K562 (cell line): ENCODE data around the gene ZNF41. TPM values are rescaled to one million over a fixed set of nuclear protein-coding genes. Genes with fewer than 3 reads are reported as not detected.

Experiments
- ATAC-seq: fragments of 200-7000 bp; cut with Tn5 transposase; 3 replicates; pipeline ENCODE4 v1.9.1; 2020; ENCODE audit warnings: moderate library complexity
- BruUV-seq: library from RNA; stranded (reverse); fragments of 400-500 nt; replicated peaks from 2 replicates; lab custom pipeline; 2021; lab: Mats Ljungman, UMichigan
- CTCF ChIA-PET: fragments of 300-600 bp; formaldehyde crosslinking; extraction: SDS; loops from one replicate; lab custom pipeline; 2021; ENCODE audit warnings: low intra/inter-chr PET ratio; lab: Yijun Ruan, JAX
- POLR2A ChIA-PET: fragments of 300-600, 350-650 bp; sonication (Branson Sonifier 250); formaldehyde crosslinking; extraction: SDS; loops from one replicate; lab custom pipeline; 2021; ENCODE audit warnings: antibody characterized with exemption, inconsistent platforms; lab: Yijun Ruan, JAX
- DNase-seq, 4 experiments: peaks; one replicate each; pipeline versions ENCODE4 v3.0.0 to v3.0.0-alpha.2; 2011 to 2018; ENCODE audit warnings: low spot score in 3 of 4, mixed read lengths in 3 of 4; ENCODE audit errors: extremely low read depth in 1 of 4
- FAIRE-seq: peaks from 2 replicates; lab custom pipeline; 2011; peaks lifted over from hg19 to GRCh38; lab: Jason Lieb, UNC
- H2AFZ ChIP-seq: 2 replicates; pipeline ENCODE4 v1.6.0; 2011; ENCODE audit warnings: low read depth, low read length, control low read depth, inconsistent platforms
- H3K27ac ChIP-seq: fragments of 200-600 bp; 3 replicates; pipeline ENCODE4 v1.8.0; 2011; ENCODE audit warnings: low read depth, mild to moderate bottlenecking, control low read depth, inconsistent platforms, low read length, moderate library complexity, mixed read lengths; ENCODE audit errors: extremely low read depth
- H3K27me3 ChIP-seq, 2 experiments: fragments of 300-600 bp in 1 of 2; 2 replicates in 1 of 2; 3 replicates in 1 of 2; pipeline versions ENCODE4 v1.6.0 to v1.8.0; 2011; ENCODE audit warnings: inconsistent platforms in 2 of 2, low read length in 2 of 2, mild to moderate bottlenecking in 1 of 2, mixed read lengths in 1 of 2, moderate library complexity in 1 of 2; ENCODE audit not compliant: control insufficient read depth in 2 of 2, insufficient read depth in 2 of 2
- H3K36me3 ChIP-seq: fragments of 300-600 bp; 3 replicates; pipeline ENCODE4 v1.8.0; 2011; ENCODE audit warnings: mild to moderate bottlenecking, low read length, inconsistent platforms; ENCODE audit not compliant: control insufficient read depth, insufficient read depth
- H3K4me1 ChIP-seq, 2 experiments: fragments of 200-600 bp in 1 of 2; replicated peaks in 1 of 2; 2 replicates in 1 of 2; 3 replicates in 1 of 2; pipeline versions ENCODE4 v1.5.1 to v1.8.0; 2011; ENCODE audit warnings: inconsistent platforms in 2 of 2, low read length in 2 of 2, mild to moderate bottlenecking in 1 of 2, mixed read lengths in 1 of 2, moderate library complexity in 1 of 2; ENCODE audit not compliant: control insufficient read depth in 2 of 2, insufficient read depth in 2 of 2
- H3K4me2 ChIP-seq: 2 replicates; pipeline ENCODE4 v1.6.1; 2011; ENCODE audit warnings: low read length, control low read depth, inconsistent platforms, mixed read lengths; ENCODE audit not compliant: insufficient read depth
- H3K4me3 ChIP-seq: fragments of 200-600 bp; sonication (generic), shearing (Covaris generic); 2 replicates; pipeline ENCODE4 v1.5.1; 2016; ENCODE audit warnings: control low read depth, inconsistent platforms
- H3K79me2 ChIP-seq: fragments of 200-600 bp; 3 replicates; pipeline ENCODE4 v1.8.0; 2011; ENCODE audit warnings: low read length, inconsistent platforms; ENCODE audit not compliant: control insufficient read depth, insufficient read depth
- H3K9ac ChIP-seq, 2 experiments: 2 replicates each; pipeline versions ENCODE4 v1.6.0 to v1.6.1; 2011; ENCODE audit warnings: low read depth in 2 of 2, low read length in 2 of 2, control low read depth in 1 of 2, inconsistent platforms in 1 of 2, mild to moderate bottlenecking in 1 of 2, mixed read lengths in 1 of 2; ENCODE audit not compliant: insufficient read depth in 1 of 2
- H3K9me1 ChIP-seq: one replicate; pipeline ENCODE4 v1.6.0; 2011; ENCODE audit warnings: inconsistent platforms, mild to moderate bottlenecking, low read length, moderate library complexity; ENCODE audit not compliant: control insufficient read depth, insufficient read depth
- H3K9me3 ChIP-seq: replicated peaks from 2 replicates; pipeline ENCODE4 v1.5.1; 2011; ENCODE audit warnings: low read depth, low read length, inconsistent platforms; ENCODE audit not compliant: control insufficient read depth, insufficient read depth
- H4K20me1 ChIP-seq: replicated peaks from 2 replicates; pipeline ENCODE4 v1.6.1; 2011; ENCODE audit warnings: low read length, inconsistent platforms, mixed read lengths; ENCODE audit not compliant: control insufficient read depth, insufficient read depth
- ARID3A ChIP-seq: IDR thresholded peaks from 2 replicates; pipeline ENCODE4 v1.6.1; 2012; ENCODE audit warnings: low read depth, low read length, improper control_type of control experiment, borderline replicate concordance
- FOXJ3 ChIP-seq: sonication (generic); formaldehyde crosslinking; IDR thresholded peaks from 2 replicates; pipeline ENCODE4 v1.4.0; 2020; ENCODE audit warnings: mild to moderate bottlenecking, missing genetic modification reagents
- JUNB ChIP-seq: fragments of 450-650 bp; formaldehyde crosslinking; conservative IDR thresholded peaks from 2 replicates; pipeline ENCODE4 v1.4.0; 2020; ENCODE audit warnings: mild to moderate bottlenecking
- KAT7 ChIP-seq: sonication (generic); formaldehyde crosslinking; IDR thresholded peaks from 2 replicates; pipeline ENCODE4 v1.8.0; 2022; ENCODE audit warnings: missing genetic modification reagents, mild to moderate bottlenecking, borderline replicate concordance
- RB1 ChIP-seq: fragments of 450-650 bp; IDR thresholded peaks from 2 replicates; pipeline ENCODE4 v1.6.1; 2017; ENCODE audit warnings: low read depth, mild to moderate bottlenecking
- SAFB2 ChIP-seq: fragments of 200-400 bp; formaldehyde crosslinking; IDR thresholded peaks from 2 replicates; pipeline ENCODE4 v1.6.1; 2018; ENCODE audit warnings: borderline replicate concordance, low read length, low read depth, moderate library complexity; ENCODE audit not compliant: severe bottlenecking
- TOE1 ChIP-seq, 2 experiments: fragments of 450-650 bp in 1 of 2; sonication (generic) in 1 of 2; formaldehyde crosslinking in 1 of 2; IDR thresholded peaks; 2 replicates each; pipeline versions ENCODE4 v1.7.1 to v1.8.0; 2016 to 2022; ENCODE audit warnings: borderline replicate concordance in 2 of 2, mild to moderate bottlenecking in 2 of 2, antibody characterized with exemption in 1 of 2, inconsistent platforms in 1 of 2, low read depth in 1 of 2, missing genetic modification reagents in 1 of 2, moderate library complexity in 1 of 2
- WHSC1 ChIP-seq: IDR thresholded peaks from one replicate; pipeline ENCODE4 v1.6.1; 2012; ENCODE audit warnings: low read length, control low read depth, inconsistent platforms
- ZNF124 ChIP-seq: sonication (generic); formaldehyde crosslinking; IDR thresholded peaks from 2 replicates; pipeline ENCODE4 v1.8.1; 2022; ENCODE audit warnings: missing genetic modification reagents
- ZNF146 ChIP-seq: IDR thresholded peaks from one replicate; pipeline ENCODE4 v1.6.1; 2018; ENCODE audit warnings: missing compliant biosample characterization; ENCODE audit not compliant: unreplicated experiment
- WGBS: fragments of 100-300 bp; shearing (Covaris generic); methylation state at CpG from one replicate; pipeline ENCODE4 v1.1.6; 2016; ENCODE audit warnings: low coverage, mixed read lengths; ENCODE audit not compliant: insufficient coverage; ENCODE audit errors: missing lambda C conversion rate; 5-methylcytosine and 5-hydroxymethylcytosine counted together
- in situ Hi-C: fragments of 300-500 bp; cut with MboI; formaldehyde crosslinking; loops from 4 replicates; pipeline ENCODE4 v1.15.0; 2018; ENCODE audit warnings: inconsistent platforms, mixed read lengths
- intact Hi-C: fragments of 100-400 bp; cut with micrococcal nuclease; formaldehyde crosslinking; loops from 2 replicates; pipeline ENCODE4 v1.14.2; 2022
- polyA plus RNA-seq, 8 experiments: library from polyadenylated mRNA; depleted of rRNA in 4 of 8; stranded (reverse) in 5 of 8; unstranded in 3 of 8; fragments of >200 nt; fragmentation: Nextera tagmentation in 2 of 8; fragmentation: Illumina TruSeq in 1 of 8; extraction: Ambion mirVana in 2 of 8; extraction: Trizol in 1 of 8; gene quantifications; 2 replicates each; pipeline versions ENCODE4 v1.2.1 to v1.2.3, GENCODE V29; 2011 to 2014; ENCODE audit warnings: inconsistent platforms in 1 of 8, missing spikeins in 1 of 8
- total RNA-seq, 7 experiments: library from RNA; depleted of rRNA in 6 of 7; stranded (reverse); fragments of >200 nt in 6 of 7; fragmentation: Illumina TruSeq in 2 of 7; extraction: Trizol in 2 of 7; gene quantifications; 2 replicates each; pipeline versions ENCODE4 v1.2.1 to v1.2.3, GENCODE V29; 2011 to 2021; ENCODE audit warnings: low replicate concordance in 1 of 7
- TF ChIP-seq, protein P1 (sequence below): sonication (generic); formaldehyde crosslinking; IDR thresholded peaks from 2 replicates; pipeline ENCODE4 v1.8.1; 2023; ENCODE audit warnings: mild to moderate bottlenecking, missing genetic modification reagents
- TF ChIP-seq, protein P2 (sequence below): fragments of 250-450 bp; sonication (Bioruptor Pico); IDR thresholded peaks from 2 replicates; pipeline ENCODE4 v1.8.0; 2021; ENCODE audit warnings: moderate library complexity, mild to moderate bottlenecking, inconsistent platforms
- TF ChIP-seq, protein P3 (sequence below): IDR thresholded peaks from 2 replicates; pipeline ENCODE4 v1.6.1; 2016; ENCODE audit warnings: missing genetic modification characterization, missing compliant biosample characterization
- TF ChIP-seq, protein P4 (sequence below), 2 experiments: fragments of 450-650 bp in 1 of 2; sonication (generic) in 1 of 2; formaldehyde crosslinking; conservative IDR thresholded peaks; 2 replicates each; pipeline versions ENCODE4 v1.4.0 to v1.8.1; 2020 to 2022; ENCODE audit warnings: mild to moderate bottlenecking in 1 of 2, missing genetic modification reagents in 1 of 2

Gene ZNF41
- total and polyA plus RNA-seq, 9 of the 15 experiments (the other 6 are each of a cell fraction or from before 2014, with no cell fraction given) = 0.53 to 8.6 (median 6.6) TPM

- TF ChIP-seq ZNF124 (no peak), RB1 (no peak), ZNF146 (CRISPR knock-in tag) (no peak)
- TF ChIP-seq, protein P1, sequence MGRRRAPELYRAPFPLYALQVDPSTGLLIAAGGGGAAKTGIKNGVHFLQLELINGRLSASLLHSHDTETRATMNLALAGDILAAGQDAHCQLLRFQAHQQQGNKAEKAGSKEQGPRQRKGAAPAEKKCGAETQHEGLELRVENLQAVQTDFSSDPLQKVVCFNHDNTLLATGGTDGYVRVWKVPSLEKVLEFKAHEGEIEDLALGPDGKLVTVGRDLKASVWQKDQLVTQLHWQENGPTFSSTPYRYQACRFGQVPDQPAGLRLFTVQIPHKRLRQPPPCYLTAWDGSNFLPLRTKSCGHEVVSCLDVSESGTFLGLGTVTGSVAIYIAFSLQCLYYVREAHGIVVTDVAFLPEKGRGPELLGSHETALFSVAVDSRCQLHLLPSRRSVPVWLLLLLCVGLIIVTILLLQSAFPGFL = no peak
These were observed 26.9 kb downstream of the ZNF41 start (continued) for GRCh38 chrX:47456080-47456479.

GRCh38 chrX:47452112-47452511, 30.9 kb downstream of the ZNF41 start:
- Histone ChIP-seq H3K9ac (no peak overlapping the region), H3K79me2 (no peaks in the 10 kb centered on the region), H2AFZ (no peak overlapping the region), H3K9me3 (peaks cover 7% of the 10 kb centered on the region), H3K4me3 (no peak overlapping the region), H3K36me3 (peaks cover 24% of the 10 kb centered on the region; the same call in 1 of the 3 replicates), H3K4me2 (no peak overlapping the region), H3K4me1 (no peaks in the 10 kb centered on the region), H3K27me3 (no peaks in the 10 kb centered on the region), H4K20me1 (no peaks in the 10 kb centered on the region), H3K27ac (no peak overlapping the region), H3K9me1 (no peaks in the 10 kb centered on the region)
- in situ Hi-C loops = no loop called here
- ChIA-PET POLR2A (no interaction called here), CTCF (no interaction called here)
- intact Hi-C loops = no loop called here
- WGBS = 95% methylated on average over 8 of the region's 8 CpGs
- FAIRE-seq (no peak), ATAC-seq (no peak), DNase-seq (no peak)
- no TSS peak for BruUV-seq
- TF ChIP-seq ARID3A = no peak
- TF ChIP-seq JUNB (CRISPR knock-in tag) = no peak
- TF ChIP-seq, protein P2, sequence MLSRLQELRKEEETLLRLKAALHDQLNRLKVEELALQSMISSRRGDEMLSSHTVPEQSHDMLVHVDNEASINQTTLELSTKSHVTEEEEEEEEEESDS (CRISPR knock-in tag) = no peak
- TF ChIP-seq TOE1 (IDR thresholded peaks at IDR 0.05; ENCODE audit: borderline replicate concordance) = no peak
- TF ChIP-seq TOE1 (CRISPR knock-in tag; IDR thresholded peaks at IDR 0.05; ENCODE audit: borderline replicate concordance, low read depth) = no peak
- TF ChIP-seq, protein P3, sequence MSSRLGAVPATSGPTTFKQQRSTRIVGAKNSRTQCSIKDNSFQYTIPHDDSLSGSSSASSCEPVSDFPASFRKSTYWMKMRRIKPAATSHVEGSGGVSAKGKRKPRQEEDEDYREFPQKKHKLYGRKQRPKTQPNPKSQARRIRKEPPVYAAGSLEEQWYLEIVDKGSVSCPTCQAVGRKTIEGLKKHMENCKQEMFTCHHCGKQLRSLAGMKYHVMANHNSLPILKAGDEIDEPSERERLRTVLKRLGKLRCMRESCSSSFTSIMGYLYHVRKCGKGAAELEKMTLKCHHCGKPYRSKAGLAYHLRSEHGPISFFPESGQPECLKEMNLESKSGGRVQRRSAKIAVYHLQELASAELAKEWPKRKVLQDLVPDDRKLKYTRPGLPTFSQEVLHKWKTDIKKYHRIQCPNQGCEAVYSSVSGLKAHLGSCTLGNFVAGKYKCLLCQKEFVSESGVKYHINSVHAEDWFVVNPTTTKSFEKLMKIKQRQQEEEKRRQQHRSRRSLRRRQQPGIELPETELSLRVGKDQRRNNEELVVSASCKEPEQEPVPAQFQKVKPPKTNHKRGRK (tag) = no peak
- TF ChIP-seq FOXJ3 (CRISPR knock-in tag) = no peak
- TF ChIP-seq, protein P4, sequence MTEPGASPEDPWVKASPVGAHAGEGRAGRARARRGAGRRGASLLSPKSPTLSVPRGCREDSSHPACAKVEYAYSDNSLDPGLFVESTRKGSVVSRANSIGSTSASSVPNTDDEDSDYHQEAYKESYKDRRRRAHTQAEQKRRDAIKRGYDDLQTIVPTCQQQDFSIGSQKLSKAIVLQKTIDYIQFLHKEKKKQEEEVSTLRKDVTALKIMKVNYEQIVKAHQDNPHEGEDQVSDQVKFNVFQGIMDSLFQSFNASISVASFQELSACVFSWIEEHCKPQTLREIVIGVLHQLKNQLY (CRISPR knock-in tag; conservative IDR thresholded peaks at IDR 0.05) = no peak
- no peak for TF ChIP-seq KAT7 (CRISPR knock-in tag)
- TF ChIP-seq WHSC1 = no peak
- no peak for TF ChIP-seq SAFB2
